ENCODE results near the gene CRACR2A.

CRACR2A gene

GRCh38 chr12:3594966-3595365 is 157.9 kb downstream of the CRACR2A start:
- no peak for DNase-seq

- no peak for DNase-seq
Observed at GRCh38 chr12:3593906-3594483, 158.9 kb downstream of the CRACR2A start.

GRCh38 chr12:3592856-3593625 is 159.9 kb downstream of the CRACR2A start:
- DNase-seq: no peak

- DNase-seq: no peak
Observed at GRCh38 chr12:3589745-3590144, 163.2 kb downstream of the CRACR2A start.

- no peak for DNase-seq
Observed at GRCh38 chr12:3587402-3588013, 165.4 kb downstream of the CRACR2A start.

GRCh38 chr12:3583656-3584334 is 169.1 kb downstream of the CRACR2A start:
- no peak for DNase-seq

GRCh38 chr12:3580094-3580749 is 172.7 kb downstream of the CRACR2A start:
- no peak for DNase-seq

GRCh38 chr12:3579446-3580093 is 173.3 kb downstream of the CRACR2A start:
- DNase-seq: no peak

GRCh38 chr12:3578557-3578956 is 174.4 kb downstream of the CRACR2A start:
- DNase-seq: no peak

GRCh38 chr12:3576891-3577290 is 176.0 kb downstream of the CRACR2A start:
- no peak for DNase-seq

GRCh38 chr12:3574986-3575385 is 177.9 kb downstream of the CRACR2A start:
- no peak for DNase-seq

- DNase-seq: no peak
Observed at GRCh38 chr12:3572560-3572959, 180.3 kb downstream of the CRACR2A start.

- DNase-seq: no peak
Observed at GRCh38 chr12:3571724-3572123, 181.2 kb downstream of the CRACR2A start.

GRCh38 chr12:3571323-3571722 is 181.6 kb downstream of the CRACR2A start:
- no peak for DNase-seq

- DNase-seq: no peak
Observed at GRCh38 chr12:3568695-3569094, 184.2 kb downstream of the CRACR2A start.

- no peak for DNase-seq
Observed at GRCh38 chr12:3565985-3566384, 186.9 kb downstream of the CRACR2A start.

Measured in left hindlimb (tissue), 1 donor.